Measurements from ENCODE around the gene SPON2.

DNA sequence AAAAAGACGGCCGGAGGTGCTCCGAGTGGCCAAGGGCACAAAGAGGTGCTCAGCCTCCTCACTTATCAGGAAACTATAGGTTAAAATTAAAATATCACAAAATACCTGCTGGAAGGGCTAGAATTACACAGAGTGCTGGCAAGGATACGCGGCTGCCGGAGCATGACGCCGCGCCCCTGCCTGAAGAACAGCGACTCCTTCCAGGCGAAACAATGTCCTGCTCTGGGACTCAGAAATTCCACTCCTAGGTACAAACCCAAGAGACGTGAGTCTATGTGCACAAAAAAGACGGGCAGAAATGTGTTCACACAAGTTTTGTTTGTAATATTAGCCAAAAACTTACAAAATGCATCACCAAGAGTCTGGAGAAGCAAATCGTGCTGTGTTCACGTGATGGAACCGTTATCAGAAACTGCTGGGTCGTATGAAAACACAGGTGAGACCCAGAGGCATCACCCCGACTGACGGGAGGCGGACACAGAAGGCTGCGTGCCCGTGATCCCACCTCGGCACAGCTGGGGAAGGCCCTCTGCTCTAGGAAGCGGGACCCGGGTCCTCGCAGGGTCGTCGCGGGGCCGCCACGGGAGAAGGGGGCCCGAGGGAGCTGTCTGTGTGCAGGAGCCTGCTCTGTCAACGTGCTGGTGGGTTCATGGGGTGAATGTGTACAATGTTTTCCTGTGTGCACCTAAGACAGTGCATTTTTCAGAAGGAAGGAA, 48.9 kb upstream of the SPON2 start:
- TF ChIP-seq, protein P1, sequence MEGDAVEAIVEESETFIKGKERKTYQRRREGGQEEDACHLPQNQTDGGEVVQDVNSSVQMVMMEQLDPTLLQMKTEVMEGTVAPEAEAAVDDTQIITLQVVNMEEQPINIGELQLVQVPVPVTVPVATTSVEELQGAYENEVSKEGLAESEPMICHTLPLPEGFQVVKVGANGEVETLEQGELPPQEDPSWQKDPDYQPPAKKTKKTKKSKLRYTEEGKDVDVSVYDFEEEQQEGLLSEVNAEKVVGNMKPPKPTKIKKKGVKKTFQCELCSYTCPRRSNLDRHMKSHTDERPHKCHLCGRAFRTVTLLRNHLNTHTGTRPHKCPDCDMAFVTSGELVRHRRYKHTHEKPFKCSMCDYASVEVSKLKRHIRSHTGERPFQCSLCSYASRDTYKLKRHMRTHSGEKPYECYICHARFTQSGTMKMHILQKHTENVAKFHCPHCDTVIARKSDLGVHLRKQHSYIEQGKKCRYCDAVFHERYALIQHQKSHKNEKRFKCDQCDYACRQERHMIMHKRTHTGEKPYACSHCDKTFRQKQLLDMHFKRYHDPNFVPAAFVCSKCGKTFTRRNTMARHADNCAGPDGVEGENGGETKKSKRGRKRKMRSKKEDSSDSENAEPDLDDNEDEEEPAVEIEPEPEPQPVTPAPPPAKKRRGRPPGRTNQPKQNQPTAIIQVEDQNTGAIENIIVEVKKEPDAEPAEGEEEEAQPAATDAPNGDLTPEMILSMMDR (IDR thresholded peaks at IDR 0.05; ENCODE audit: low read length): no peak
- no peak for TF ChIP-seq EZH2 (optimal IDR thresholded peaks at IDR 0.05; ENCODE audit: low read depth, low read length)
- no peak for TF ChIP-seq EZH2phosphoT487 (IDR thresholded peaks at IDR 0.05; ENCODE audit: low read length)

Data from MM.1S (cell line).